Inferior parietal cortex (tissue), 1 donor: Measurements from ENCODE around the gene SHC4.

Experiments
- DNase-seq: peaks from one replicate; pipeline ENCODE4 v3.0.0-alpha.2; 2016; ENCODE audit errors: extremely low spot score

The SHC4 gene

GRCh38 chr15:48850648-48851047 is 113.1 kb downstream of the SHC4 start:
- no peak for DNase-seq

- DNase-seq, result no peak
Measured at GRCh38 chr15:48845123-48845522, 118.6 kb downstream of the SHC4 start.

- no peak for DNase-seq
Measured at GRCh38 chr15:48842501-48842900, 121.2 kb downstream of the SHC4 start.

- no peak for DNase-seq
Measured at GRCh38 chr15:48834756-48835155, 129.0 kb downstream of the SHC4 start.

GRCh38 chr15:48833526-48834239 is 130.0 kb downstream of the SHC4 start:
- no peak for DNase-seq

GRCh38 chr15:48832648-48833047 is 131.1 kb downstream of the SHC4 start:
- DNase-seq, result no peak

GRCh38 chr15:48828906-48829305 is 134.8 kb downstream of the SHC4 start:
- DNase-seq, result no peak

- DNase-seq, result no peak
Measured at GRCh38 chr15:48828471-48828870, 135.2 kb downstream of the SHC4 start.

GRCh38 chr15:48825075-48825474 is 138.6 kb downstream of the SHC4 start:
- no peak for DNase-seq

- no peak for DNase-seq
Measured at GRCh38 chr15:48823706-48824105, 140.0 kb downstream of the SHC4 start.

GRCh38 chr15:48823237-48823636 is 140.5 kb downstream of the SHC4 start:
- no peak for DNase-seq

- no peak for DNase-seq
Measured at GRCh38 chr15:48814286-48814685, 149.4 kb downstream of the SHC4 start.

- no peak for DNase-seq
Measured at GRCh38 chr15:48811325-48811958, 152.3 kb downstream of the SHC4 start.

GRCh38 chr15:48810414-48811324 is 153.1 kb downstream of the SHC4 start, which contains the start of gene CEP152:
TSS of gene CEP152 (minus strand) at chr15:48811069. CDS start at chr15:48805649, 5,420 bp downstream.
- DNase-seq, result peak; percentile 96

- no peak for DNase-seq
Measured at GRCh38 chr15:48806151-48806550, 157.6 kb downstream of the SHC4 start.

GRCh38 chr15:48805591-48805990 is 158.1 kb downstream of the SHC4 start:
- no peak for DNase-seq

- no peak for DNase-seq
Measured at GRCh38 chr15:48803877-48804276, 159.8 kb downstream of the SHC4 start.

GRCh38 chr15:48802867-48803266 is 160.9 kb downstream of the SHC4 start:
- DNase-seq, result no peak

GRCh38 chr15:48802257-48802656 is 161.5 kb downstream of the SHC4 start:
- no peak for DNase-seq

- peak; percentile 74 for DNase-seq
Measured at GRCh38 chr15:48800811-48801455, 162.8 kb downstream of the SHC4 start.

- DNase-seq, result no peak
Measured at GRCh38 chr15:48800245-48800644, 163.5 kb downstream of the SHC4 start.

- DNase-seq, result no peak
Measured at GRCh38 chr15:48798319-48798718, 165.4 kb downstream of the SHC4 start.
